ENCODE results near the gene UGT2A1.

DNA sequence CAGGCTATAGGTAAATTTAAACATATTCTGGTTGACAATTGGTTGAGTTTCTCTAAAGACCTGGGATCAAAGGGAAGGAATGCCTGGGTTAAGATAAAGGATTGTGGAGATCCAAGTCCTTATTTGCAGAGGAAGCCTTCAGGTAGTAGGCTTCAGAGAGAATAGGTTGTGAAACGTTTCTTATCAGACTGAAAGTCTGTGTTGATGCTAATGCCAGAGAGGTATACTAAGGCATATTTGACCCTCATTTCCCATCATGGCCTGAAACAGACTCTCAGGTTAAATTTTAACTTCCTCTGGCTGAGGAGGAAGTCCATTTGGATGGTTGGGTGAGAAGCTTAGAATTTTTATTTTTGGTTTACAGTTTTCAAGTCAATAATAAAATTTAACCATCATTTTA, 61.7 kb downstream of the UGT2A1 start:
- no peak for TF ChIP-seq RAD21 (IDR thresholded peaks at IDR 0.05 in 1 of 2, conservative IDR thresholded peaks at IDR 0.05 in 1 of 2; ENCODE audit: low read depth in 2 of 2, low read length in 2 of 2)
- TF ChIP-seq, protein P1, sequence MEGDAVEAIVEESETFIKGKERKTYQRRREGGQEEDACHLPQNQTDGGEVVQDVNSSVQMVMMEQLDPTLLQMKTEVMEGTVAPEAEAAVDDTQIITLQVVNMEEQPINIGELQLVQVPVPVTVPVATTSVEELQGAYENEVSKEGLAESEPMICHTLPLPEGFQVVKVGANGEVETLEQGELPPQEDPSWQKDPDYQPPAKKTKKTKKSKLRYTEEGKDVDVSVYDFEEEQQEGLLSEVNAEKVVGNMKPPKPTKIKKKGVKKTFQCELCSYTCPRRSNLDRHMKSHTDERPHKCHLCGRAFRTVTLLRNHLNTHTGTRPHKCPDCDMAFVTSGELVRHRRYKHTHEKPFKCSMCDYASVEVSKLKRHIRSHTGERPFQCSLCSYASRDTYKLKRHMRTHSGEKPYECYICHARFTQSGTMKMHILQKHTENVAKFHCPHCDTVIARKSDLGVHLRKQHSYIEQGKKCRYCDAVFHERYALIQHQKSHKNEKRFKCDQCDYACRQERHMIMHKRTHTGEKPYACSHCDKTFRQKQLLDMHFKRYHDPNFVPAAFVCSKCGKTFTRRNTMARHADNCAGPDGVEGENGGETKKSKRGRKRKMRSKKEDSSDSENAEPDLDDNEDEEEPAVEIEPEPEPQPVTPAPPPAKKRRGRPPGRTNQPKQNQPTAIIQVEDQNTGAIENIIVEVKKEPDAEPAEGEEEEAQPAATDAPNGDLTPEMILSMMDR (IDR thresholded peaks at IDR 0.05; ENCODE audit: control extremely low read depth in 1 of 3, insufficient read depth in 1 of 3, low read depth in 1 of 3, low read length in 3 of 3), result no peak
- TF ChIP-seq CHD2 (IDR thresholded peaks at IDR 0.05; ENCODE audit: low read length), result no peak
- TF ChIP-seq BACH1 (IDR thresholded peaks at IDR 0.05; ENCODE audit: low read length), result no peak
- no peak for TF ChIP-seq SIRT6 (IDR thresholded peaks at IDR 0.05; ENCODE audit: low read length)
- TF ChIP-seq POLR2AphosphoS5 (IDR thresholded peaks at IDR 0.05; ENCODE audit: low read depth, low read length), result no peak
- TF ChIP-seq YY1 (IDR thresholded peaks at IDR 0.05; ENCODE audit: low read depth, low read length), result no peak

Measured in H1 (cell line).